Vagina (tissue), 2 donors: ENCODE data around the gene ATP6V0D1.

ENCODE experiments used
- CTCF ChIP-seq, 3 experiments: fragments of 450-650 bp in 2 of 3; fragments of 200-600 bp in 1 of 3; sonication (generic) in 1 of 3; IDR thresholded peaks; one replicate each; pipeline ENCODE4 v1.5.1; 2017 to 2019; ENCODE audit warnings: antibody characterized with exemption in 3 of 3, mild to moderate bottlenecking in 2 of 3, moderate library complexity in 2 of 3
- POLR2A ChIP-seq, 2 donors: fragments of 450-650 bp; IDR thresholded peaks; one replicate each; pipeline ENCODE4 v1.6.1; 2017; ENCODE audit warnings: antibody characterized with exemption in 2 of 2, mild to moderate bottlenecking in 2 of 2, moderate library complexity in 2 of 2
- POLR2AphosphoS5 ChIP-seq, 2 donors: sonication (generic); formaldehyde crosslinking; IDR thresholded peaks; one replicate each; pipeline ENCODE4 v1.9.0; 2017; ENCODE audit warnings: antibody characterized with exemption in 2 of 2, mild to moderate bottlenecking in 2 of 2, low read depth in 1 of 2; ENCODE audit not compliant: insufficient read depth in 1 of 2

GRCh38 chr16:67438098-67438791 is 42.7 kb downstream of the ATP6V0D1 start:
- TF ChIP-seq POLR2A (IDR thresholded peaks at IDR 0.05) (no peak), CTCF (IDR thresholded peaks at IDR 0.05) (no peak), POLR2AphosphoS5 (IDR thresholded peaks at IDR 0.05; ENCODE audit: insufficient read depth in 1 of 2, low read depth in 1 of 2) (no peak)
